ENCODE results near the gene TVP23A.

TVP23A gene

DNA sequence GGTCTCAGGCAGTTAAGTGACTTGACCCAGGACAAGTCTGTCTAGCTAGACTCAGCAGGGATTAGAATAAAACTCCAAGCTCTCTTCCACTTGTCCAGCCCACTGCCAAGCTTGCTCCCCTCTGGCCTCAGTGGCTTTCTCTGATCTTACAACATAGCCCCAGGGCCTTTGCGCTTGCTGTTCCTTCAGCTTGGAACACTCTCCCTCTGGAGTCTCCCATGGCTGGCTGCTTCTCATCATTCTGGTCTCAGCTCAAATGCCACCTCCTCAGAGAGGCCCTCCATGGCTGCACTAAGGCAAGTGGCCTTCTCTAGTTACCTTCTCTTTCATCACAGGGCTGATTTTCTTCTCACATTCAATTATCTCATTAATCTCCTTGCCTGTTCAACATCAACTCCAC, 1.1 kb downstream of the TVP23A start:
- no peaks in the 10 kb centered on the region for H3K36me3 Mint-ChIP-seq (ENCODE audit: low read depth)
- TF ChIP-seq, protein P1, sequence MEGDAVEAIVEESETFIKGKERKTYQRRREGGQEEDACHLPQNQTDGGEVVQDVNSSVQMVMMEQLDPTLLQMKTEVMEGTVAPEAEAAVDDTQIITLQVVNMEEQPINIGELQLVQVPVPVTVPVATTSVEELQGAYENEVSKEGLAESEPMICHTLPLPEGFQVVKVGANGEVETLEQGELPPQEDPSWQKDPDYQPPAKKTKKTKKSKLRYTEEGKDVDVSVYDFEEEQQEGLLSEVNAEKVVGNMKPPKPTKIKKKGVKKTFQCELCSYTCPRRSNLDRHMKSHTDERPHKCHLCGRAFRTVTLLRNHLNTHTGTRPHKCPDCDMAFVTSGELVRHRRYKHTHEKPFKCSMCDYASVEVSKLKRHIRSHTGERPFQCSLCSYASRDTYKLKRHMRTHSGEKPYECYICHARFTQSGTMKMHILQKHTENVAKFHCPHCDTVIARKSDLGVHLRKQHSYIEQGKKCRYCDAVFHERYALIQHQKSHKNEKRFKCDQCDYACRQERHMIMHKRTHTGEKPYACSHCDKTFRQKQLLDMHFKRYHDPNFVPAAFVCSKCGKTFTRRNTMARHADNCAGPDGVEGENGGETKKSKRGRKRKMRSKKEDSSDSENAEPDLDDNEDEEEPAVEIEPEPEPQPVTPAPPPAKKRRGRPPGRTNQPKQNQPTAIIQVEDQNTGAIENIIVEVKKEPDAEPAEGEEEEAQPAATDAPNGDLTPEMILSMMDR (IDR thresholded peaks at IDR 0.05; ENCODE audit: unreplicated experiment in 3 of 3) = no peak
- H3K4me3 Mint-ChIP-seq = peak overlapping the region; percentile 40 to 89 (median 54)

DNA sequence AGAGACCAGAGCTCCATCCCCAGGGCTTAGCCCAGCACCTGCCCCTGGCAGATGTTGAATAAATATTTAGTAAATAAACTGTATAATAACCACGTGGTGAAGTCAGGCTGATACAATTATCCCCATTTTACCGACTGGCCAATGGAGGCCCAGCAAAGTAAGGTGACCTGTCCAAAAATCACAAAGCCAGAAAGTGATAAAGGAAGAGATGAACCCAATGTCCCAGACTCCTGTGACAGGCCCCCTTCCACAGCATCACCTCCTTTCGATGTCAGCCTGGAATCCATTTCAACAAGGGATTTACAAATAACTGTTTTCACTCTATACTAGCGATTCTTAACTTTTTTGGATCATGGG, 5.5 kb downstream of the TVP23A start:
- no peak overlapping the region for H3K4me3 Mint-ChIP-seq
- TF ChIP-seq, protein P1 (IDR thresholded peaks at IDR 0.05; ENCODE audit: unreplicated experiment in 3 of 3) = no peak
- no peaks in the 10 kb centered on the region for H3K27me3 Mint-ChIP-seq (ENCODE audit: low read depth)
- no peaks in the 10 kb centered on the region for H3K9me3 Mint-ChIP-seq
- peaks cover 4% of the 10 kb centered on the region for H3K36me3 Mint-ChIP-seq (ENCODE audit: low read depth)
- peaks cover 5% of the 10 kb centered on the region for H3K4me1 Mint-ChIP-seq
- no peak overlapping the region for H3K27ac Mint-ChIP-seq

More for the DNA sequence above, 1.1 kb downstream of the TVP23A start:
- H3K27me3 Mint-ChIP-seq (ENCODE audit: low read depth) = no peaks in the 10 kb centered on the region
- no peaks in the 10 kb centered on the region for H3K9me3 Mint-ChIP-seq
- H3K27ac Mint-ChIP-seq = peak overlapping the region in 1 of 3 experiments; percentile 19
- H3K4me1 Mint-ChIP-seq = peaks cover 13% of the 10 kb centered on the region

DNA sequence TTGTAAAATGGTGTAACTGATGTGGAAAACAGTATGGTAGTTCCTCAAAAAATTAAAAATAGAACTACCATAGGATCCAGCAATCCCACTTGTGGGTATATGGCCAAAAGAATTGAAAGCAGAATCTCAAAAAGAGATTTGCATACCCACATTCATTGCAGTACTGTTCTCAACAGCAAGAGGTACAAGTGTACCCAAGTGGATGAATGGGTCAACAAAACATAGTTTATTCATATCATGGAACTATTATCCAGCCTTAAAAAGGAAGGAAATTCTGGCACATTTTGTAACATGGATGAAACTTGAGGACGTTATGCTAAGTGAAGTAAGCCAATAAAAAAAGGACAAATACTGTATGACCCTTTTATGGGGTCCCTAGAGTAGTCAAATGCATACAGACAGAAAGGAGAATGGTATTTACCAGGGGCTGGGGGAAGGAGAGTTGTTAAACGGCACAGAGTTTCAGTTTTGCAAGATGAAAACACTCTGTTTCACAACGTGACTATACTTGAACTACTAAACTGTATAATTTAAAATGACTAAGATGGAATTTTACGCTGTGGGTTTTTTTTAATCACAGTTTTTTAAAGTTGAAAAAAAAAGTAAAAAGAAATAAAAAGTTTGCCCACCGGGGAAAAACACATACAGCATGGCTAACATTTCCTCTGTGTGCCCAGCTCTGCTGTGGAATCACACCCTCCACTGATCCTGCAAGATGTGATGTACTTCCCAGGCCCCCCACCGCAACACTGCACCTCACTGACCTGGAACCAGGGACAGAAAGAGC, 6.1 kb downstream of the TVP23A start:
- Mint-ChIP-seq H3K9me3 (no peaks in the 10 kb centered on the region), H3K4me3 (no peak overlapping the region), H3K27ac (no peak overlapping the region), H3K36me3 (ENCODE audit: low read depth) (peaks cover 4% of the 10 kb centered on the region), H3K27me3 (ENCODE audit: low read depth) (no peaks in the 10 kb centered on the region), H3K4me1 (peaks cover under 1% of the 10 kb centered on the region)
- TF ChIP-seq, protein P1 (IDR thresholded peaks at IDR 0.05; ENCODE audit: unreplicated experiment in 3 of 3) = no peak

DNA sequence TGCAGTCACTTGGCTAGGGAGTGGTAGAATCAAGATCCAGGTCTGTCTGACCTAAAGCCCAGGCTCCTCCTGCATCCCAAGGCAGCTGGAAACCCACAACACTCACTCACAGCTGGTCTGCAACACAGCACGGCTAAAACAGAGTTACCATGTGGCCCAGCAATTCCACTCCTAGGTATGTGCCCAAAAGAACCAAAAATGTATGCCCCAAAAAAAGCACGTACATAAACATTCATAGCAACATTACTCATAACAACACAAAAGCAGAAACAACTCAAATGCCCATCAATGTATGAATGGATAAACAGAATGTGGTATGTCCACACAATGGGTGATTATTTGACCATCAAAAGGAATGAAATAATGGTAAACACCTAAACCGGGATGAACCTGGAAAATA, 8.9 kb downstream of the TVP23A start:
- H3K4me1 Mint-ChIP-seq = no peaks in the 10 kb centered on the region
- peaks cover 4% of the 10 kb centered on the region for H3K36me3 Mint-ChIP-seq (ENCODE audit: low read depth)
- H3K27ac Mint-ChIP-seq = no peak overlapping the region
- TF ChIP-seq, protein P1 (IDR thresholded peaks at IDR 0.05; ENCODE audit: unreplicated experiment in 3 of 3) = no peak
- no peak overlapping the region for H3K4me3 Mint-ChIP-seq
- no peaks in the 10 kb centered on the region for H3K27me3 Mint-ChIP-seq (ENCODE audit: low read depth)
- H3K9me3 Mint-ChIP-seq = no peaks in the 10 kb centered on the region

DNA sequence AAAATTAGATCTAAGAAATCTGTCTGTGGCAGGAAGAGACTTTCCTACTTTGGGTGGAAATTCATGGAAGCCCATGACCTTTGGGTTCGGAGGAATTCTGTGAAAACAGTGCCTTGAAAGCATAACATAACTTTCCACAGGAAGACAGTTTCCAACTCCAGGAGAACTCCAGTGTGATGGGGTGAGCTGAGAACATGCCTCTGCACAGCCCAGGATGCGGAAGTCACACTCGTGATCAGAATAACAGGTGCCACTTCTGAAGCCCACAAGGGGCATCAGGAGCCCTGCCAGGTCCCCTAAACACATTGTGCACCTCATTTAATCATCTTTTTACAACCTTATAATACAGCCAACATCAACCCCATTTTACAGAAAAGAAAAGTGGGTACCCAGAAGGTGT, 9.7 kb downstream of the TVP23A start:
- Mint-ChIP-seq H3K36me3 (ENCODE audit: low read depth) (peaks cover 4% of the 10 kb centered on the region), H3K4me1 (no peaks in the 10 kb centered on the region), H3K9me3 (no peaks in the 10 kb centered on the region), H3K27me3 (ENCODE audit: low read depth) (no peaks in the 10 kb centered on the region), H3K27ac (no peak overlapping the region), H3K4me3 (no peak overlapping the region)
- TF ChIP-seq, protein P1 (IDR thresholded peaks at IDR 0.05; ENCODE audit: unreplicated experiment in 3 of 3) = no peak

DNA sequence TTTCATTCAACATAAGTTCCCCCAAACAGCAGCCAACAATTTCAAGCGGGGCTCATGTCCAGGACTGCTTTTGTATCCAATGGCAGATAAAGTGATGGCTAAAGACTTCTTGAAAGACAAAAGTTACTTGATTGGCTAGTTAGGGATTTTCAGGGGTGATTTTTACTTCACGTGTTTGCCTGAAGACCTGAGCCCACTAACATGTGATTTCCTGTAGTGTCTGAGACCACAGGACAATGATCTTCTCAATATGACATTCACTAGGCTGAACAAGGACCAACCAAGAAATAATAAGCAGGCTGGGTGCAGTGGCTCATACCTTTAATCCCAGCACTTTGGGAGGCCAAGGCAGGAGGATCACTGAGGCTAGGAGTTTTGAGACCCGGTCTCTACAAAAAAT, 10.4 kb downstream of the TVP23A start:
- peaks cover 4% of the 10 kb centered on the region for H3K36me3 Mint-ChIP-seq (ENCODE audit: low read depth)
- no peaks in the 10 kb centered on the region for H3K27me3 Mint-ChIP-seq (ENCODE audit: low read depth)
- no peaks in the 10 kb centered on the region for H3K9me3 Mint-ChIP-seq
- H3K4me1 Mint-ChIP-seq = no peaks in the 10 kb centered on the region
- H3K27ac Mint-ChIP-seq = no peak overlapping the region
- no peak overlapping the region for H3K4me3 Mint-ChIP-seq
- TF ChIP-seq, protein P1 (IDR thresholded peaks at IDR 0.05; ENCODE audit: unreplicated experiment in 3 of 3) = no peak

All from nephron (organoid).